ENCODE measurements around the gene TCIRG1.

- peak; percentile 65 for TF ChIP-seq CTCF (conservative IDR thresholded peaks at IDR 0.05; ENCODE audit: low read depth, low read length)
- no peak for TF ChIP-seq EZH2 (IDR thresholded peaks at IDR 0.05; ENCODE audit: low read length, unreplicated experiment)
- TF ChIP-seq EZH2phosphoT487 (IDR thresholded peaks at IDR 0.05; ENCODE audit: borderline replicate concordance, low read length) = no peak
These were observed 29.3 kb upstream of the TCIRG1 start for GRCh38 chr11:68009391-68010089.

Measured in PC-3 (cell line).